G401.6 (cell line): Measurements from ENCODE around the gene ARVCF.

ENCODE experiments used
- FAIRE-seq: peaks from 2 replicates; lab custom pipeline; 2012; peaks lifted over from hg19 to GRCh38; lab: Jason Lieb, UNC

Gene ARVCF

GRCh38 chr22:19986410-19987341, 29.9 kb downstream of the ARVCF start:
- FAIRE-seq: peak; percentile 52

- no peak for FAIRE-seq
Measured at GRCh38 chr22:19986011-19986409, 30.6 kb downstream of the ARVCF start.

- FAIRE-seq: no peak
Measured at GRCh38 chr22:19984851-19985811, 31.5 kb downstream of the ARVCF start.

GRCh38 chr22:19984201-19984753, 32.3 kb downstream of the ARVCF start:
- FAIRE-seq: no peak

DNA sequence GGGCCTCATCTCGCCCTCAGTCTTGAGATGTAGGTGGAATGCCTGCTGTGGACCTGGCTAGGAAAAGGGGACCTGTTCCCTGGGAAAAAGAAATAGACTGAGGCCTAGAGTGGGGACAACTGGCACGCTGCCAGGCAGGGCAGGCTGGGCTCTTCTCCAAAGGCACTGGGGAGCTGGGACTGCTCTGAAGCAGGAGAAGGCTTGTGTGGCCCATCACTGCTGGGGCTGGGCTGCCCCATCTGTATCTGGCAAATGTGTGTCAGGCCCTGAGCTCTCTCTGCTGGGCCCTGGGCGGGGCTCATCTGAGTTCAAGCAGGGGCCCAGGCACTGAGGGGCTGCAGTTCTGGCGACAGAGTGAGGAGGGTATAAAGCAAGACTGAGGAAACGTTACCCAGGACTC, 32.9 kb downstream of the ARVCF start:
- no peak for FAIRE-seq

- FAIRE-seq: no peak
Measured at GRCh38 chr22:19982991-19983578, 33.5 kb downstream of the ARVCF start.

DNA sequence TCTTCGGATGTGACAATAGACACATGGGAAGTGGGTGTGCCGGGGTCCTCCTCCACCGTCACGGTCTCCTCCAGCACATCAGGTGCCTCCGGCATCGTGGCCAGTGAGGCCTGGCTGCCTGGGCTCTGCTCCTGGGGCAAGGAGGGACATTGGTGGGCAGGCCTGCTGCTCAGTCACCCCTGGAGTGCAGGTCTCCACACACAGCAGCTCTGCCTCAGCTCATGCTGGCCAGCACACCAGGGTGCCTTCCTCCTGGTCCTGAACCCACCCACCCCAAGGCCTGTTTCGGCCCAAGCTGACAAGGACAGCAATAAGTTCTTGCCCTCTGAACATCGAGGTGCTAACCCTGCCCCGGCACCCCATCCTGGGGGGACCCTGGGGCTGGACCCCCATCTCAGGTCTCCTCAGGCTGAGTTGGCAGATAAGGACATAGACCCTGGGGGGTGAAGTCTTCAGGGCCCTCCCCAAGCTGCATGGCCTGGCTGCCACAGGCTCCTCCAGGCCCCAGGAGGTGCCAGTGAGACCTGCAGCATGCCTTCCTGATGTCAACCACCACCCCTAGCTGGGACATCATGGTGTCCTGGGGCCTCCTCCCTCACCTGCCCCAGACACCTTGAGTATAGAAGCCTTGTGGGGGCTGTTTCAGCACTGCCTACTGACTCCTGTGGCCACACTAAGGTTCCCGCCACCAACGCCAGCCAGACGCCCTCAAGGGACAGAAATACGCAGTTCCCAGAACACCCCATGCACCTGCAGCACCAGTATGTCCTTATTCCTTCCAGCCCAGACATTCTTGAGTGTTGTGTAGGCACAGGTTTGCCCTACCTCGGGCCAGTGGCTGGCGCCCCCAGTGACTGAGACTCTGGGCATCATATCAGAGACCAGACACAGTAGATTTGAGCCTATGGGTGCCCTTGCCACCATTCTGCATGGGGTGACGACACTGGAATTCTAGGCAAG, 34.4 kb downstream of the ARVCF start:
- FAIRE-seq: no peak

DNA sequence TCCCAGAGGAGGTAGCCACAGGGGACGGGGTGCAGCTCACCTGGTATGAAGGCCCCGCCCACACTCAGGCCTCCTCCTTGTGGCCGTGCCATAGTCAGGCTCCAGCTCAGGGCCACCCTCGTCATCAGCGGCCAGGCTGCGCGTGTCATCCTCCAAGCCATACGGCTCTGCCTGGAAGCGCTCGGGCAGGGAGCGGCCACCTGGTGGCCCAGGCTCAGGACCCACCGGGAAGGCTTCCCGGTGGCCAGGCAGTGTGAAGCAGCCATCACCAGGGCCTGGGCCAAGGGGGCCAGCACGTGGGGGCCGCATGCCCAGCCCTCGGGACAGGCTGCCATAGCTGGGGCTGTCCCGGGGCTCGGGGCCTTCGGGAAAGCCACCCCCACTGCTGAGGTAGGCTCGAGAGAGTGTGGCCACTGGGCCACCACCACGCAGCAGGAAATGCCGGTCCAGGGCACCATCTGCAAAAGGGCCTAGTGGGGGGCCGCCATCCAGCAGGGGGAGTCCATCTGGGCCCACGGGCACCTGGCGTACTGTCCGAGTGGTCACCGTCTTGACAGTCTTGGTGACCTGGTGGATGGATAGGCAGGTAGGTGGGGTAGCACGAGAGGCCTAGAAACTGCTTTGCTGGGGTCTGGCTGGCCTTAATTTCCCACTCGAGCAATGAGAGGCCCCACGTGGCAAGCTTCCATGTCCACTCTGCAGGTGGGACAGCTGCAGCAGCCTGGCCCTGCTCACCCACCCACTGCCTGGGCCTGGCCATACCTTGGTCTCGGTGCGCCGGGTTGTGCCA, 35.3 kb downstream of the ARVCF start:
- FAIRE-seq: no peak

GRCh38 chr22:19980766-19981165, 35.9 kb downstream of the ARVCF start:
- FAIRE-seq: no peak

DNA sequence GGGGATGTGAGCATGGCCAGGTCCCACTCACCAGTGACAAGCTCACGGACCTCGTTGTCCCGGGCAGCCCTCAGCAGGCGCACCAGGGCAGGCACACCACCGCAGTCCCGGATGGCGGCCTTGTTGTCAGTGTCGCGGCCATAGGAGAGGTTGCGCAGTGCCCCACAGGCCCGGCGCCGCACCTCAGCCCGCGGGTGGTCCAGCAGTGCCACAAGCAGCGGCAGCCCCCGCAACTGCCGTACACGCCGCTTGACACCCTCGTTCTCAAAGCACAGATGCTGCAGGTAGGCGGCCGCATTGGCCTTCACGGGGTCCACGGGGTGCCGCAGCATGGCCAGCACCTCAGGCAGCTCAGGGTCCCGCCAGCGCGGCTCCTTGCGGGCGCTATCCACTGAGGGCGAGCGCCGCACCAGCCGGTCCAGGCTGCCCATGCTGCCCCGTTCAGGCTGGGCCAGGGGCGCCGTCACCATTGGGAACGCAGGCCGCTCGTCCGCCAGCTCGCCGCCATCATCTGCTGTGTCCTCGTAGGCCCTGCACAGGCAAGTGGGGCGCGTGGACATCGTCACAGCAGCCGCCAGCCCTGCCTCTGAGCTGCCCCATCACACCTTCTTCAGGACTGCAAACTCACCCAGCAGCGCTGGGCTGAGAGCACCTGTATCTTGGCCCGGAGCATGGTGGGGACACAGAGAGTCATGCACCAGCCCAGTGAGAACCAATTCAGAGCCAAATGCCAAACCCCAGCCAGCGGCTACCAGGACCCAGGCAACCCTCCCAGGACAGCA, 36.7 kb downstream of the ARVCF start:
- no peak for FAIRE-seq

- no peak for FAIRE-seq
Measured at GRCh38 chr22:19978748-19979147, 37.9 kb downstream of the ARVCF start.

DNA sequence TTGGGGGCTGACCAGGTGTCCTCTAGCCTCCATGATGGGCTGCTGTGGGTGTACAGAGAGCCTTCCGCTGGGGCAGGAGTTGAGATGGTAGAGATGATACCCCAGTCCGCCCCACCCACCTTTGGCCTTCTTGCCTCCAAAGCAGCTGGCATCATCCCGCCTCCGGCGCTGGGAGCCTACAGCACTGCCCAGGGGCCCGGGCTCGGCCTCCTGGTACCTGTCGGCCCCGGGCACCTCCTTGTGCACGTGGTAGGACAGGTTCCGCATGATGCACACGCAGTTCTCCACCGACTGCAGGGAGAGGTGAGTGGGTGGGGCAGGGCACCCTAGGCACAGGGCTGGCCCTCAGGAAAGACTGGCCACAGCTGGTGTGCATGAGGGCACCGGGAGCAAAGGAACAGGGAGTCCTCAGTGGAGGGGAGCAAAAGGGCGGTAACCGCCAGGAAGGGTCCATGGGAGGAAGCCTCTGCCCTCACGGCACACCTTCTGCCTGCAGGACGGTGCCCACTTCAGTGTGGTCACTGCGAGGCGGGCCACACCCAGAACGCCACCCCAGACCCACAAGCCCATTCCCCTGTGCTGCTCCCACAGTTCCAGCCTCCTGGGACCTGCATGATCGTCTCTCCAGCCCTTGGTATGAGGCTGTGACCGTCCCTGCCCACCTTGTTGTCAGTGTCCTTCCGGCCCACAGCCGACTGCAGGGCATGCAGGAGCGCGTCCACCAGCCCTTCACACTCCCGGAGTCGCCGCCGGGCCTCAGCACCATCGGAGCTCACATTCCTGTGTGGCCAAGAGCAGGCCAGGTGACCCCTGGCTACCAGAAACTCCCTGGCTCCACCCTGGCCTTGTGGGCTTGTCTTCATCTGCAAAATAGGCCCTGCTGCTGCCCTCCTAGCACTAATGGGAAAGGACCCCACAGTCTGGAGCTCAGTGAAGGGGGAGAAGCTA, 39.1 kb downstream of the ARVCF start:
- no peak for FAIRE-seq

- no peak for FAIRE-seq
Measured at GRCh38 chr22:19976671-19977070, 40.0 kb downstream of the ARVCF start.

DNA sequence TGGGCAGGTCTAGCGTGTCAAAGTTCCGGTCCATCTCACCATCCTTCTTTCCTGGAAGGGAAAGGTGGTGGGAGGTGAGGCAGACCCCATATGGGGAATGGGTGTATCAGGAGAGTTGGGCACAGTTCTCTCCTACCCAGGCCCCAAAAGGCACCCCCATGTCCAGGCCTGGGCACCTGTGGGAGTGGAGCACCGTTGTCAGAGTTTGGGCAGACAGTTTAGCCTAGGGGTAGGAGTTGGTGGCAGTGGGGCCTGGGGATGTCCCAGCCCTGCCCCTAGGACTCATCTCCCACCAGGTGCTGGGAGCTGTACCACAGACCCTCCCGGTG, 41.0 kb downstream of the ARVCF start:
- FAIRE-seq: no peak

- FAIRE-seq: no peak
Measured at GRCh38 chr22:19974935-19975706, 41.5 kb downstream of the ARVCF start.

DNA sequence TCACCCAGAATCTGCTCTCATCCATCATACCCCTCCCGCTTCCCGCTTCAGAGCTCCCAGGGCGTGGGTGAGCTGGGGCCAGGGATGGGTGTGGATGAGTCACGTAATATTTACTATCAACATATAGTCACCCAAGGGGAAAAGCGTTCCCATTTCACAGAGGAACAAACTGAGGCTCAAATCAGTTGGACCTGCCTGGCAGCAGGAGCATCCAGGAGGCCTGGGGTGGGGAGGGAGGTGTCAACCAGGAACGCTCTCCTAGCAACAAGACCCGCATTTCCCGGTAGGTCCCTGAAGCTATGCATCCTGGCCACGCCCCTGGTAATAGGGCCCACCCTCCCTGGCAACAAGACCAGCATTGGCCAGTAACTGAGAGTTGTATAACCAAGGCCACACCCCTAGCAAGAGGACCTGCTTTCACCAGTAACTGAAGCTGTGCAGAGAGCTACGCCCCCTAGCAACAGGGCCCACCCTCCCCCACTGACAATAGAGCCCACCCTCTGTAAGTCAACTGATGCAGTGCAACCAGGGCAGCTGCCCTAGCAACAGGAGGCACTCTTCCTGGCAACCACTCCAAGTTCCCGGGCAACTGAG, 42.3 kb downstream of the ARVCF start:
- peak; percentile 88 for FAIRE-seq

GRCh38 chr22:19973551-19974267, 42.9 kb downstream of the ARVCF start:
- FAIRE-seq: no peak
